IMR-90 (cell line): ENCODE measurements around the gene PPT2. TPM values are rescaled to one million over a fixed set of nuclear protein-coding genes. Genes with fewer than 3 reads are reported as not detected.
A peak's percentile ranks its signal among the peaks of the same experiment; 100 is the strongest.

Experiments used
- ATAC-seq: fragments of 200-7000 bp; cut with Tn5 transposase; 2 replicates; pipeline ENCODE4 v1.9.1; 2020; ENCODE audit warnings: low read depth, mild to moderate bottlenecking, moderate library complexity
- BruUV-seq: library from RNA; stranded (reverse); fragments of 400-500 nt; replicated peaks from 2 replicates; lab custom pipeline; 2021; lab: Mats Ljungman, UMichigan
- CTCF ChIA-PET: fragments of 300-600 bp; formaldehyde crosslinking; extraction: SDS; loops from one replicate; lab custom pipeline; 2021; ENCODE audit warnings: antibody characterized with exemption; lab: Yijun Ruan, JAX
- POLR2A ChIA-PET: fragments of 300-600 bp; sonication (Branson Sonifier 250); formaldehyde crosslinking; loops from one replicate; lab custom pipeline; 2022; ENCODE audit warnings: antibody characterized with exemption; ENCODE audit not compliant: unreplicated experiment; lab: Charles Lee
- DNase-seq: peaks from one replicate; pipeline ENCODE4 v3.0.0; 2013
- H2AFZ ChIP-seq: replicated peaks from 2 replicates; pipeline ENCODE3; 2013; ENCODE audit warnings: low read length, mild to moderate bottlenecking; ENCODE audit not compliant: poor library complexity
- H2AK5ac ChIP-seq: 2 replicates; pipeline ENCODE4 v1.6.1; 2013; ENCODE audit warnings: low read depth, low read length, inconsistent platforms
- H2AK9ac ChIP-seq: replicated peaks from 2 replicates; pipeline ENCODE3; 2013; ENCODE audit warnings: mild to moderate bottlenecking, low read depth, low read length, moderate library complexity; ENCODE audit not compliant: poor library complexity
- H2BK120ac ChIP-seq: 2 replicates; pipeline ENCODE4 v1.6.1; 2013; ENCODE audit warnings: low read depth, low read length, inconsistent platforms
- H2BK15ac ChIP-seq: 3 replicates; pipeline ENCODE4 v1.6.1; 2013; ENCODE audit warnings: low read depth, low read length, inconsistent platforms
- H2BK20ac ChIP-seq: 2 replicates; pipeline ENCODE4 v1.6.1; 2013; ENCODE audit warnings: low read depth, mild to moderate bottlenecking, inconsistent platforms, low read length, moderate library complexity
- H2BK5ac ChIP-seq: 2 replicates; pipeline ENCODE4 v1.6.1; 2013; ENCODE audit warnings: mild to moderate bottlenecking, low read depth, low read length, inconsistent platforms; ENCODE audit not compliant: poor library complexity, severe bottlenecking
- H3K14ac ChIP-seq: replicated peaks from 2 replicates; pipeline ENCODE4 v1.6.1; 2013; ENCODE audit warnings: low read depth, low read length, inconsistent platforms
- H3K18ac ChIP-seq: 2 replicates; pipeline ENCODE4 v1.6.1; 2013; ENCODE audit warnings: low read depth, low read length, control low read depth
- H3K23ac ChIP-seq: 2 replicates; pipeline ENCODE4 v1.6.1; 2013; ENCODE audit warnings: low read depth, low read length, inconsistent platforms
- H3K27ac ChIP-seq: 2 replicates; pipeline ENCODE4 v1.5.1; 2013; ENCODE audit warnings: mild to moderate bottlenecking, control low read depth, low read length; ENCODE audit not compliant: insufficient read depth
- H3K27me3 ChIP-seq: 2 replicates; pipeline ENCODE4 v1.6.1; 2013; ENCODE audit warnings: low read length; ENCODE audit not compliant: control insufficient read depth, insufficient read depth
- H3K36me3 ChIP-seq: 2 replicates; pipeline ENCODE4 v1.6.1; 2013; ENCODE audit warnings: low read length, mixed read lengths; ENCODE audit not compliant: control insufficient read depth, insufficient read depth
- H3K4ac ChIP-seq: 2 replicates; pipeline ENCODE4 v1.6.1; 2013; ENCODE audit warnings: low read depth, low read length, inconsistent platforms
- H3K4me1 ChIP-seq: 2 replicates; pipeline ENCODE4 v1.6.1; 2013; ENCODE audit warnings: low read length, mixed read lengths; ENCODE audit not compliant: control insufficient read depth, insufficient read depth
- H3K4me2 ChIP-seq: 2 replicates; pipeline ENCODE4 v1.6.1; 2013; ENCODE audit warnings: low read depth, mild to moderate bottlenecking, control low read depth, low read length, moderate library complexity
- H3K4me3 ChIP-seq: 2 replicates; pipeline ENCODE4 v1.5.1; 2013; ENCODE audit warnings: low read depth, mild to moderate bottlenecking, control low read depth, low read length, moderate library complexity; ENCODE audit not compliant: insufficient read depth
- H3K56ac ChIP-seq: 2 replicates; pipeline ENCODE4 v1.6.1; 2013; ENCODE audit warnings: low read length, inconsistent platforms; ENCODE audit not compliant: insufficient read depth; ENCODE audit errors: extremely low read depth
- H3K79me1 ChIP-seq, 2 experiments: 2 replicates each; pipeline ENCODE4 v1.6.1; 2013; ENCODE audit warnings: low read length in 2 of 2, inconsistent platforms in 1 of 2, low read depth in 1 of 2
- H3K9ac ChIP-seq: 2 replicates; pipeline ENCODE4 v1.6.1; 2013; ENCODE audit warnings: low read depth, low read length, control low read depth
- H3K9me1 ChIP-seq: 2 replicates; pipeline ENCODE4 v1.6.1; 2013; ENCODE audit warnings: low read length, inconsistent platforms; ENCODE audit not compliant: insufficient read depth
- H3K9me3 ChIP-seq: 2 replicates; pipeline ENCODE4 v1.6.1; 2013; ENCODE audit warnings: low read length; ENCODE audit not compliant: control insufficient read depth, insufficient read depth
- H4K20me1 ChIP-seq: 2 replicates; pipeline ENCODE4 v1.6.1; 2013; ENCODE audit warnings: low read length, inconsistent platforms; ENCODE audit not compliant: insufficient read depth
- H4K5ac ChIP-seq: 2 replicates; pipeline ENCODE4 v1.6.1; 2013; ENCODE audit warnings: mild to moderate bottlenecking, low read depth, low read length, control low read depth
- H4K8ac ChIP-seq, 2 experiments: 2 replicates each; pipeline ENCODE4 v1.6.1; 2013; ENCODE audit warnings: low read depth in 2 of 2, low read length in 2 of 2, control low read depth in 1 of 2, inconsistent platforms in 1 of 2
- H4K91ac ChIP-seq: 2 replicates; pipeline ENCODE4 v1.6.1; 2013; ENCODE audit warnings: low read depth, low read length, inconsistent platforms; ENCODE audit not compliant: insufficient read depth
- BHLHE40 ChIP-seq: fragments of 150-350 bp; IDR thresholded peaks from 2 replicates; pipeline ENCODE4 v1.6.1; 2016; ENCODE audit warnings: mild to moderate bottlenecking, low read depth, low read length
- CEBPB ChIP-seq: IDR thresholded peaks from 2 replicates; pipeline ENCODE4 v1.6.1; 2012; ENCODE audit warnings: low read depth, low read length, improper control_type of control experiment
- CHD1 ChIP-seq: IDR thresholded peaks from 2 replicates; pipeline ENCODE4 v1.6.1; 2012; ENCODE audit warnings: low read depth, low read length, improper control_type of control experiment
- ELK1 ChIP-seq: fragments of 150-350 bp; IDR thresholded peaks from 2 replicates; pipeline ENCODE4 v1.6.1; 2016; ENCODE audit warnings: low read depth, mild to moderate bottlenecking, low read length, moderate library complexity, borderline replicate concordance
- FOS ChIP-seq: fragments of 150-350 bp; IDR thresholded peaks from 2 replicates; pipeline ENCODE4 v1.6.1; 2016; ENCODE audit warnings: low read depth, low read length
- MAFK ChIP-seq: IDR thresholded peaks from 2 replicates; pipeline ENCODE4 v1.6.1; 2012; ENCODE audit warnings: low read depth, low read length, improper control_type of control experiment
- MAZ ChIP-seq: IDR thresholded peaks from 2 replicates; pipeline ENCODE4 v1.6.1; 2012; ENCODE audit warnings: low read depth, mild to moderate bottlenecking, low read length, improper control_type of control experiment, moderate library complexity, borderline replicate concordance
- MXI1 ChIP-seq: IDR thresholded peaks from 2 replicates; pipeline ENCODE4 v1.6.1; 2012; ENCODE audit warnings: low read depth, mild to moderate bottlenecking, low read length, moderate library complexity, borderline replicate concordance
- POLR2A ChIP-seq: IDR thresholded peaks from 2 replicates; pipeline ENCODE4 v1.6.1; 2012; ENCODE audit warnings: mild to moderate bottlenecking, low read depth, low read length
- RAD21 ChIP-seq: IDR thresholded peaks from 2 replicates; pipeline ENCODE4 v1.6.1; 2012; ENCODE audit warnings: low read length, improper control_type of control experiment
- SMC3 ChIP-seq: fragments of 150-350 bp; IDR thresholded peaks from 2 replicates; pipeline ENCODE4 v1.6.1; 2016; ENCODE audit warnings: low read depth, mild to moderate bottlenecking, antibody characterized with exemption, low read length, moderate library complexity
- WGBS, 2 experiments: methylation state at CpG; one replicate each; pipeline versions ENCODE4 v1.1.5 to v1.1.7; 2013; ENCODE audit warnings: missing lambda C conversion rate in 2 of 2; ENCODE audit not compliant: insufficient read length in 1 of 2; ENCODE audit errors: extremely low coverage in 2 of 2; 5-methylcytosine and 5-hydroxymethylcytosine counted together
- dilution Hi-C: fragments of 300-500 bp; cut with HindIII; formaldehyde crosslinking; loops from one replicate; pipeline ENCODE4 v1.14.3; 2018; ENCODE audit warnings: low sequenced_read_pairs; ENCODE audit not compliant: unreplicated experiment
- in situ Hi-C: fragments of 300-500 bp; cut with MboI; formaldehyde crosslinking; loops from 3 replicates; pipeline ENCODE4 v1.14.3; 2019; ENCODE audit warnings: low sequenced_read_pairs, inconsistent platforms, mixed read lengths
- intact Hi-C: fragments of 100-400 bp; cut with micrococcal nuclease; formaldehyde crosslinking; loops from 2 replicates; pipeline ENCODE4 v1.10.0; 2022
- polyA plus RNA-seq, 3 experiments: library from polyadenylated mRNA; depleted of rRNA; stranded (reverse); fragments of >200 nt; gene quantifications; 2 replicates each; pipeline ENCODE4 v1.2.3, GENCODE V29; 2012; ENCODE audit warnings: low replicate concordance in 1 of 3
- total RNA-seq: library from RNA; depleted of rRNA; stranded (reverse); fragments of >200 nt; gene quantifications from 2 replicates; pipeline ENCODE4 v1.2.3, GENCODE V29; 2012
- TF ChIP-seq, protein P1 (sequence below): fragments of 150-350 bp; IDR thresholded peaks from 2 replicates; pipeline ENCODE4 v1.6.1; 2017; ENCODE audit warnings: mild to moderate bottlenecking, antibody characterized with exemption, low read length, low read depth

PPT2 gene
- total and polyA plus RNA-seq, 2 of the 4 experiments (the other 2 are of a cell fraction), result 3.2 to 16.2 TPM

DNA sequence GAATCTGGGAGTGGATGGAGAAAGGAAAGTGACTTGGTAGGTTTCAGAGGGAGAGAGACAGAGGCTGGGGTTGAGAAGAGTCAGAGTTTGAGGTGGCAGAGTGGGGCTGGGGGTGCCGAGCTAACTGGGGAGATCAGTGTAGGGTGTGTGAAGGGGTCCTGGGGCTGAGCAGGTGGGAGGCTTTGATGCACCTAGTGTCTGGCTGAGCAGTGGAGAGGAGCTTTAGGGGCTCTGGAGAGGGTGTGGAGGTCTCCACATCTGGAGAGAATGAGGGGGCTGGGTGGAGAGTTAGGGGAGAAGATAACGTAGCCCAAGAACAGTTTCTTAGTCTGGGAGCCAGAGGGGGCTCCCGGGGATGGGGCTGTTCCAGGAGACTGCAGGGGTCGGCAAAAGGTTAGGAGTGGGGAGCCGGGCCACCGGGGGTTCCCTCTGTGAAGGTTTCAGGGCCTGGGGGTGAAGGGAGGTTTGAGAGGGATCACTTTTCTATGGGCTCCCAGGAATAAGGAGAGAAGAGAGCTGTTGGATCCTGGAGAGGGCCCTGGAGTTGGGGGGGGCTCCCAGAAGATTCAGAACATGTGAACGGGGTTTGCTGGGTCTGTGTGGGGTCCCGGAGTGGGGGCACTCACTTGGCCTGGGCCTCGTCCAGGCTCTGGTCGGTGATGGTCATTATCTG, 35.3 kb downstream of the PPT2 start:
- WGBS, 2 experiments, result 0% methylated on average over 1 of the region's 10 CpGs; no CpG with 5 or more reads in 1 of the 2 experiments
- Histone ChIP-seq H3K4me3 (peak overlapping the region; percentile 75), H3K4me1 (peaks cover 12% of the 10 kb centered on the region), H3K9me3 (no peaks in the 10 kb centered on the region), H2BK15ac (peak overlapping the region; percentile 41; the same call in 1 of the 3 replicates), H3K36me3 (peaks cover 19% of the 10 kb centered on the region), H4K5ac (peak overlapping the region; percentile 65), H3K79me1 (peaks cover 21 to 65% of the 10 kb centered on the region in 2 experiments), H2AK9ac (peak overlapping the region; percentile 88), H3K27me3 (no peaks in the 10 kb centered on the region), H4K20me1 (no peaks in the 10 kb centered on the region), H3K27ac (peak overlapping the region; percentile 91), H3K56ac (peak overlapping the region; percentile 98), H4K91ac (peak overlapping the region; percentile 96), H2BK5ac (peak overlapping the region; percentile 83), H4K8ac (peak overlapping the region; percentile 76 to 87), H2AK5ac (peak overlapping the region; percentile 99), H3K9me1 (peaks cover 19% of the 10 kb centered on the region), H2AFZ (peak overlapping the region; percentile 67), H3K4me2 (peak overlapping the region; percentile 85), H2BK20ac (0 out of 2 replicates have a peak overlapping the region, but pooled peaks have one; percentile 1), H3K9ac (peak overlapping the region; percentile 99), H2BK120ac (peak overlapping the region; percentile 72), H3K4ac (peak overlapping the region; percentile 97), H3K18ac (peak overlapping the region; percentile 68), H3K23ac (peak overlapping the region; percentile 99), H3K14ac (peak overlapping the region; percentile 99)
- no peak for DNase-seq
- TF ChIP-seq RAD21, result no peak
- no peak for TF ChIP-seq FOS
- TF ChIP-seq SMC3, result no peak
- TF ChIP-seq CEBPB, result no peak
- TF ChIP-seq MAZ, result no peak
- TF ChIP-seq BHLHE40, result no peak
- TF ChIP-seq MXI1, result no peak
- TF ChIP-seq ELK1, result no peak
- TF ChIP-seq MAFK, result no peak
- TF ChIP-seq POLR2A, result no peak
- TF ChIP-seq, protein P1, sequence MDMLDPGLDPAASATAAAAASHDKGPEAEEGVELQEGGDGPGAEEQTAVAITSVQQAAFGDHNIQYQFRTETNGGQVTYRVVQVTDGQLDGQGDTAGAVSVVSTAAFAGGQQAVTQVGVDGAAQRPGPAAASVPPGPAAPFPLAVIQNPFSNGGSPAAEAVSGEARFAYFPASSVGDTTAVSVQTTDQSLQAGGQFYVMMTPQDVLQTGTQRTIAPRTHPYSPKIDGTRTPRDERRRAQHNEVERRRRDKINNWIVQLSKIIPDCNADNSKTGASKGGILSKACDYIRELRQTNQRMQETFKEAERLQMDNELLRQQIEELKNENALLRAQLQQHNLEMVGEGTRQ, result no peak
- no peak for TF ChIP-seq CHD1
- ChIA-PET CTCF (no interaction called here), POLR2A (interaction anchor here (1.8 kb wide), 1 partner anchor 12 kb away, joined by 5 read pairs; no protein-coding TSS in a partner anchor)
- peak; percentile 1 for ATAC-seq
- intact Hi-C loops, result loop anchor here (5.0 kb wide), 1 partner anchor 783 kb away; no protein-coding TSS in a partner anchor
- in situ Hi-C loops, result loop anchor here (25.0 kb wide), 1 partner anchor 773 kb away; the partner anchor contains the start of genes BRD2 and HLA-DMA
- BruUV-seq, result no TSS peak
- dilution Hi-C loops, result no loop called here
